Neural cell (in vitro differentiated cells): Measurements from ENCODE around the gene PRDM8. TPM values are rescaled to one million over a fixed set of nuclear protein-coding genes. Genes with fewer than 3 reads are reported as not detected.

Source experiments
- H2AFZ ChIP-seq: fragments of 200-600, 300-800 bp; sonication (generic), shearing (Covaris generic); 2 replicates; pipeline ENCODE4 v1.6.0; 2014; ENCODE audit warnings: low read depth, mild to moderate bottlenecking, antibody characterized with exemption, low read length, moderate library complexity
- H3F3A ChIP-seq: fragments of 200-600 bp; shearing (Covaris generic); 2 replicates; pipeline ENCODE4 v1.6.1; 2016; ENCODE audit warnings: mild to moderate bottlenecking, moderate library complexity, mixed read lengths, antibody characterized with exemption, low read length; ENCODE audit not compliant: insufficient read depth, poor library complexity, severe bottlenecking
- H3K27ac ChIP-seq: fragments of 200-600, 300-800 bp; sonication (generic), shearing (Covaris generic); 2 replicates; pipeline ENCODE4 v1.5.1; 2014; ENCODE audit warnings: mild to moderate bottlenecking, low read length, moderate library complexity
- H3K27me3 ChIP-seq: fragments of 300-800, 200-600 bp; sonication (generic), shearing (Covaris generic); 2 replicates; pipeline ENCODE4 v1.6.0; 2014; ENCODE audit warnings: mild to moderate bottlenecking, low read depth, low read length, moderate library complexity; ENCODE audit not compliant: insufficient read depth
- H3K36me3 ChIP-seq: fragments of 300-800, 200-600 bp; sonication (generic), shearing (Covaris generic); 2 replicates; pipeline ENCODE4 v1.5.1; 2014; ENCODE audit warnings: mild to moderate bottlenecking, antibody characterized with exemption, low read length, moderate library complexity; ENCODE audit not compliant: insufficient read depth
- H3K4me2 ChIP-seq: fragments of 300-800, 200-600 bp; sonication (generic), shearing (Covaris generic); 2 replicates; pipeline ENCODE4 v1.6.0; 2014; ENCODE audit warnings: mild to moderate bottlenecking, low read length
- H3K4me3 ChIP-seq: fragments of 300-800, 200-600 bp; sonication (generic), shearing (Covaris generic); 2 replicates; pipeline ENCODE4 v1.5.1; 2014; ENCODE audit warnings: mild to moderate bottlenecking, low read length, moderate library complexity
- H3K79me2 ChIP-seq: fragments of 200-600 bp; shearing (Covaris generic); replicated peaks from 2 replicates; pipeline ENCODE4 v1.6.0; 2014; ENCODE audit warnings: mild to moderate bottlenecking, low read length, moderate library complexity; ENCODE audit not compliant: insufficient read depth
- H3K9ac ChIP-seq: fragments of 300-800, 200-600 bp; sonication (generic), shearing (Covaris generic); 2 replicates; pipeline ENCODE4 v1.6.1; 2016; ENCODE audit warnings: mild to moderate bottlenecking, low read length, mixed read lengths
- H3K9me2 ChIP-seq: fragments of 200-600 bp; shearing (Covaris generic); 2 replicates; pipeline ENCODE4 v1.6.1; 2016; ENCODE audit warnings: mild to moderate bottlenecking, low read length, mixed read lengths; ENCODE audit not compliant: insufficient read depth
- H3K9me3 ChIP-seq: fragments of 200-600, 300-800 bp; sonication (generic), shearing (Covaris generic); 2 replicates; pipeline ENCODE4 v1.6.1; 2016; ENCODE audit warnings: mild to moderate bottlenecking, mixed run types, low read length, moderate library complexity, mixed read lengths
- H4K20me1 ChIP-seq: fragments of 200-600 bp; shearing (Covaris generic); 2 replicates; pipeline ENCODE4 v1.6.1; 2016; ENCODE audit warnings: mild to moderate bottlenecking, mixed run types; ENCODE audit not compliant: insufficient read depth
- EP300 ChIP-seq: fragments of 450-650 bp; conservative IDR thresholded peaks from 2 replicates; pipeline ENCODE4 v1.6.1; 2014; ENCODE audit warnings: antibody characterized with exemption, mild to moderate bottlenecking, moderate library complexity; ENCODE audit not compliant: poor library complexity, severe bottlenecking
- EZH2 ChIP-seq: fragments of 200-600, 300-800 bp; shearing (Covaris generic), sonication (generic); IDR thresholded peaks from 2 replicates; pipeline ENCODE4 v1.6.1; 2014; ENCODE audit warnings: antibody characterized with exemption, low read length, borderline replicate concordance, mild to moderate bottlenecking; ENCODE audit not compliant: insufficient read depth, poor library complexity, severe bottlenecking
- MXI1 ChIP-seq: fragments of 450-650 bp; conservative IDR thresholded peaks from 2 replicates; pipeline ENCODE4 v1.6.1; 2014; ENCODE audit warnings: antibody characterized with exemption, mild to moderate bottlenecking; ENCODE audit not compliant: poor library complexity, severe bottlenecking
- POLR2AphosphoS5 ChIP-seq: IDR thresholded peaks from 2 replicates; pipeline ENCODE4 v1.6.1; 2012
- RAD21 ChIP-seq: fragments of 450-650 bp; conservative IDR thresholded peaks from 2 replicates; pipeline ENCODE4 v1.6.1; 2014; ENCODE audit warnings: antibody characterized with exemption, mild to moderate bottlenecking, moderate library complexity
- REST ChIP-seq: IDR thresholded peaks from 2 replicates; pipeline ENCODE4 v1.6.1; 2012; ENCODE audit warnings: borderline replicate concordance
- SMC3 ChIP-seq: fragments of 450-650 bp; conservative IDR thresholded peaks from 2 replicates; pipeline ENCODE4 v1.6.1; 2014; ENCODE audit warnings: antibody characterized with exemption, mild to moderate bottlenecking, moderate library complexity; ENCODE audit not compliant: poor library complexity
- TAF1 ChIP-seq: IDR thresholded peaks from 2 replicates; pipeline ENCODE4 v1.6.1; 2012; ENCODE audit warnings: low read depth
- polyA plus RNA-seq: library from polyadenylated mRNA; depleted of rRNA; stranded (reverse); fragments of >200 nt; gene quantifications from 2 replicates; pipeline ENCODE4 v1.2.3, GENCODE V29; 2014
- TF ChIP-seq, protein P1 (sequence below): fragments of 450-650 bp; IDR thresholded peaks from 2 replicates; pipeline ENCODE4 v1.5.1; 2014; ENCODE audit warnings: antibody characterized with exemption, mild to moderate bottlenecking, moderate library complexity; ENCODE audit not compliant: poor library complexity, severe bottlenecking

PRDM8 gene
- polyA plus RNA-seq, 1 donor from 2014 or later: 0.46 TPM

GRCh38 chr4:80189956-80190677 lies 7.2 kb upstream of the PRDM8 start (continued):
- TF ChIP-seq, protein P1, sequence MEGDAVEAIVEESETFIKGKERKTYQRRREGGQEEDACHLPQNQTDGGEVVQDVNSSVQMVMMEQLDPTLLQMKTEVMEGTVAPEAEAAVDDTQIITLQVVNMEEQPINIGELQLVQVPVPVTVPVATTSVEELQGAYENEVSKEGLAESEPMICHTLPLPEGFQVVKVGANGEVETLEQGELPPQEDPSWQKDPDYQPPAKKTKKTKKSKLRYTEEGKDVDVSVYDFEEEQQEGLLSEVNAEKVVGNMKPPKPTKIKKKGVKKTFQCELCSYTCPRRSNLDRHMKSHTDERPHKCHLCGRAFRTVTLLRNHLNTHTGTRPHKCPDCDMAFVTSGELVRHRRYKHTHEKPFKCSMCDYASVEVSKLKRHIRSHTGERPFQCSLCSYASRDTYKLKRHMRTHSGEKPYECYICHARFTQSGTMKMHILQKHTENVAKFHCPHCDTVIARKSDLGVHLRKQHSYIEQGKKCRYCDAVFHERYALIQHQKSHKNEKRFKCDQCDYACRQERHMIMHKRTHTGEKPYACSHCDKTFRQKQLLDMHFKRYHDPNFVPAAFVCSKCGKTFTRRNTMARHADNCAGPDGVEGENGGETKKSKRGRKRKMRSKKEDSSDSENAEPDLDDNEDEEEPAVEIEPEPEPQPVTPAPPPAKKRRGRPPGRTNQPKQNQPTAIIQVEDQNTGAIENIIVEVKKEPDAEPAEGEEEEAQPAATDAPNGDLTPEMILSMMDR: no peak

DNA sequence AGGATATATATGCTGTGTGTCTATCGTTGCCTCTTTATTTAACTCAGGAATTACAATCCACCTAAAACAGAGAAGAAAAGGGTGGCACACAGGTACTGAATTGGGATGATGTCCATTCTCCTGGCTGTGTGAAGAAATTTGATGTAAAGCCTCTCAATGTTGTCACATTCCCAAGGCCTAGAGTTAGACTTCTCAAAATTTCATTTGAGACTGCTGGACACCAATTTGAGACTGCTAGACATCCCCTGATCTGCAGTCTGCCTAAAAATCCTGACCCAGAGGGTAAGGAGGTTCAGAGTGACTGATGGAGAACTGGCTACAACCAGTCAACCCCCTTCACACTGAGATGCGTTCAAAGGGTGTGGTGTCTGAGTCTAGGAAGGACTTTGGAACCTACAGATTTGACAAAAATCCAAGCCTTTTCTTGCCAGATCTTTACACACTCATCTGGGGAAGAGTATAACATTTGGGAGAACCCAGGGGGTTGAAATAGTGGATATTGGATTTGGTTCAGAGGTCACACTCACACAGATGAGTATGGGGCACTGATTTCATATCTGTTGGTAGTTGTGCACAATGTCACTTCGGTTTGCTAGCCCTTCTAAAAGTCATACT lies 4.9 kb upstream of the PRDM8 start:
- TF ChIP-seq EP300: no peak
- TF ChIP-seq REST: no peak
- TF ChIP-seq TAF1: no peak
- no peak for TF ChIP-seq POLR2AphosphoS5
- Histone ChIP-seq H3F3A (no peaks in the 10 kb centered on the region), H3K4me3 (no peak overlapping the region), H3K4me2 (no peak overlapping the region), H3K27ac (no peak overlapping the region), H4K20me1 (no peaks in the 10 kb centered on the region), H3K27me3 (peaks cover 100% of the 10 kb centered on the region), H3K9me3 (no peaks in the 10 kb centered on the region), H3K9ac (no peak overlapping the region), H3K36me3 (no peaks in the 10 kb centered on the region), H3K9me2 (no peaks in the 10 kb centered on the region), H3K79me2 (no peaks in the 10 kb centered on the region), H2AFZ (no peak overlapping the region)

DNA sequence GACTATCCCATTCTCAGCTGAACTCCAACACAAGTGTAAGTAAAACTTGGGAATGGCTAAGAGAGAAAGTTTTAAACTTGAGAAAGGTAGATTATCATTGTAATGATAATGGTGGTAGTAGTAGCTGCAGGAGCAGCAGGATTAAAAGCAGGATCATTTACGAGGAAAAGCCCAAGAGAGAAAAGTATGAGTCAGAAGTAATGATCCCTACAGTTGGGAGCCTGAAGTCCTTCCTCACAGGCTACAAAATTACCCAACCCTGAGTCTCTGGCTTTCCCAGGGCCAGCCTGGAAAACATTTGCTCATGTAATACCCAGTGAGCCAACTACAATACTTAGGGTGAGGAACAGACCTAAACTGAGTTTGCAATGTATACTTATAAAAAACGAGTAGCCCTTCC lies 4.4 kb upstream of the PRDM8 start:
- H3K4me3 ChIP-seq: no peak overlapping the region
- no peaks in the 10 kb centered on the region for H3K36me3 ChIP-seq
- TF ChIP-seq EZH2 (no peak), SMC3 (no peak), TAF1 (no peak), REST (no peak), EP300 (no peak), RAD21 (no peak), MXI1 (no peak), POLR2AphosphoS5 (no peak)
- TF ChIP-seq, protein P1: no peak
- no peaks in the 10 kb centered on the region for H3K79me2 ChIP-seq
- peaks cover 100% of the 10 kb centered on the region for H3K27me3 ChIP-seq
- H2AFZ ChIP-seq: no peak overlapping the region
- no peaks in the 10 kb centered on the region for H3K9me2 ChIP-seq
- no peak overlapping the region for H3K9ac ChIP-seq
- H3K27ac ChIP-seq: no peak overlapping the region
- no peaks in the 10 kb centered on the region for H4K20me1 ChIP-seq
- no peaks in the 10 kb centered on the region for H3K9me3 ChIP-seq
- no peak overlapping the region for H3K4me2 ChIP-seq
- H3F3A ChIP-seq: no peaks in the 10 kb centered on the region
